BLaER1 treated with 17β-estradiol and CSF1 and Interleukin-3, amounts not matched to agents 10 nM and 100 nM (cell line): ENCODE results near the gene UCP3.

Experiments
- H3K27ac ChIP-seq, 11 experiments: shearing (Covaris generic); formaldehyde crosslinking; 2 replicates each; pipeline ENCODE4 v1.8.1; 2022
- H3K27me3 ChIP-seq, 11 experiments: shearing (Covaris generic); formaldehyde crosslinking; 2 replicates each; pipeline ENCODE4 v1.8.1; 2022
- H3K36me3 ChIP-seq, 11 experiments: shearing (Covaris generic); formaldehyde crosslinking; 2 replicates each; pipeline ENCODE4 v1.8.1; 2022
- H3K4me1 ChIP-seq, 10 experiments: shearing (Covaris generic); formaldehyde crosslinking; 2 replicates each; pipeline ENCODE4 v1.8.1; 2022
- H3K4me2 ChIP-seq, 11 experiments: shearing (Covaris generic); formaldehyde crosslinking; 2 replicates each; pipeline ENCODE4 v1.8.1; 2022
- H3K4me3 ChIP-seq, 10 experiments: shearing (Covaris generic); formaldehyde crosslinking; 2 replicates each; pipeline ENCODE4 v1.8.1; 2022
- H3K9ac ChIP-seq, 11 experiments: shearing (Covaris generic); formaldehyde crosslinking; 2 replicates each; pipeline ENCODE4 v1.8.1; 2022
- H3K9me3 ChIP-seq, 11 experiments: shearing (Covaris generic); formaldehyde crosslinking; replicated peaks in 1 of 11; 2 replicates each; pipeline ENCODE4 v1.8.1; 2022
- H4K20me1 ChIP-seq, 11 experiments: shearing (Covaris generic); formaldehyde crosslinking; 2 replicates each; pipeline ENCODE4 v1.8.1; 2022
- Cebpa-rat ChIP-seq, 11 experiments: shearing (Covaris generic); IDR thresholded peaks; 2 replicates each; pipeline ENCODE4 v1.8.1; 2022

The UCP3 gene, protein sequence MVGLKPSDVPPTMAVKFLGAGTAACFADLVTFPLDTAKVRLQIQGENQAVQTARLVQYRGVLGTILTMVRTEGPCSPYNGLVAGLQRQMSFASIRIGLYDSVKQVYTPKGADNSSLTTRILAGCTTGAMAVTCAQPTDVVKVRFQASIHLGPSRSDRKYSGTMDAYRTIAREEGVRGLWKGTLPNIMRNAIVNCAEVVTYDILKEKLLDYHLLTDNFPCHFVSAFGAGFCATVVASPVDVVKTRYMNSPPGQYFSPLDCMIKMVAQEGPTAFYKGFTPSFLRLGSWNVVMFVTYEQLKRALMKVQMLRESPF

DNA sequence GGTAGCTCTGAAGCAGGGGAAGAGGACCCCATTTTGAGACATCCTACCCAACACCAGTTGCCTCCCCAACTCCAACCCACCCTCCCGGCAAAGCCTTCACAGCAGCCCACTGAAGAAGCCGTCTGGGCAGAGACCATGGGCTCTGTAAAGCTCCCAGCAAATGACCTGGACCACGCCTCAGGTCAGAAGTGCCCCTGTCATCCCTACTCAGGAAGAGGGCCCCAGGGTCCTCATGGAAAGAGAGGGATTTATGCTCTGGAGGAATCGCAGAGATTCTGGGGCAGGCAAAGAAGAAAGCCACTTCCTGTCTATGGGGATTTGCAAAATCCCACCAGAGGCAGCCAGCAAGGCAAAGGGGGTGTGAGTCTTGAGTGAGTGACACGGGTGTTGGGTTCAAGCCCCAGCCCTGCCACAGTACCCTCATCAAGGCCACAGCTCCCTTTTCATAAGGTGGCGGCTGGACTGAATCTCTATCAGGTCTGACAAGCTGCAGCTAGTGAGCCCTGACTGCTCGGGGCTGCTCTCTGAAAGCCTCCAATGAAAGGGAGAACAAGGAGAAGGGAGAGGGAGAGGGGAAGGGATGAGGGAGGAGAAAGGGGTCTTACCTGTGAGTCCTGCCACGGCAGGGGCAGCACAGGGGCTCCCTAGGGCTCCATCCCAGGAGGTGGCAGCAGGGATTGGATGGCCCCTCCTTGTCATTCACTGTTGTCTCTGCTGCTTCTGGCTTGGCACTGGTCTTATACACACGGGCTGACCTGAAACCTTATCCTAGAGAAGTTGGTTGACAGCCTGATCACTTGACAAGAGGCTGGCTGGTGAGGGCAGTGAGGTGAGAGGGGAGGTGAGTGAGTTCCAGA lies at the start of gene UCP3:
Gene UCP3 (minus strand): TSS at position 713 of the 857 bp plus-strand sequence. CDS start 2,043 bp downstream, outside the sequence.
- peak within 1 kb of the TSS; percentile 57 to 79 (median 66) for H3K4me2 ChIP-seq
- TF ChIP-seq Cebpa-rat (IDR thresholded peaks at IDR 0.05) = no peak
- no peaks in the 10 kb centered on the region for H3K9me3 ChIP-seq
- peak within 1 kb of the TSS in 4 of 11 experiments; percentile 3 to 48 (median 10); a peak in 6 of 22 replicates for H3K9ac ChIP-seq
- no peak within 1 kb of the TSS for H3K4me3 ChIP-seq
- no peaks in the 10 kb centered on the region for H4K20me1 ChIP-seq
- peaks cover 5 to 29% (median 20%) of the 10 kb centered on the region in 11 experiments; a peak in 19 of 22 replicates for H3K36me3 ChIP-seq
- peak within 1 kb of the TSS in 9 of 11 experiments; percentile 6 to 67 (median 23); a peak in 9 of 22 replicates for H3K27ac ChIP-seq
- H3K27me3 ChIP-seq = no peaks in the 10 kb centered on the region
- peaks cover 51 to 60% (median 55%) of the 10 kb centered on the region in 10 experiments for H3K4me1 ChIP-seq

DNA sequence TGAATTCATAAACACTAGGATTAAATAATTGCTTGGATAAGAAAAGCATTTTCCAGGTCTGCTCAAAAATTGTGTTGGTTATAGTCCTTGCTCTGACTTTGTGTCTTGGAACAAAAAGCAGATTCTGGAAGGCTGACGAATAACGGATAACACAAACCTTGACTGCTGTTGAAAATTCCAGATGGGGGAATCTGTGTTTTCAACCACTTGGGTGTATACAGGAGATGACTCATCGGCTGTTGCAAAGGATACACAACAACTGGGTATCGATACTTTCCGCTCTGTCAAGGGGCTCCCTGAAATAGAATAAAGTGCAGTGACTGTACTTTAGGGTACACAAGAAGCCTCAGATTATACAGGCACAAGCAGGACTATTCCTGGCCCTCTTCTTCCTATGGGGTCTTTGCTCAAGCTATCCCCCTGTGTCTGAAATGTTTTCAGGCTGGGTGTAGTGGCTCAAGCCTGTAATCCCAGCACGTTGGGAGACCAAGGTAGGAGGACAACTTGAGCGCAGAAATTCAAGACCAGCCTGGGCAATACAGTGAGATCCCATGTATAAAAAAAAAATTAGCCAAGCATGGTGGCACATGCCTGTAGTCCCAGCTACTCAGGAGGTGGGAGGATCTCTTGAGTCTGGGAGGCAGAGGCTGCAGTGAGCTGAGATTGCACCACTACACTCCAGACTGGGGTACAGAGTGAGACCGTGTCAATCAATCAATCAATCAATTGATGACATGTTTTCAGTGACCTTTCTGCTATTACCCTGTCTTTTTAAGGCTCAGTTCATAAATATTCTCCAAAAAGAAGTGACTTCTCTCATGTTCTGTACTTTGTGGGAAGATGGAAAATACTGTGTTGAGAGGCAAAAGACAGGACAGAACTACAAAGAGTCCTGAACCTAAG lies 48.6 kb upstream of the UCP3 start:
- Histone ChIP-seq H3K27ac (no peak overlapping the region), H3K4me1 (peaks cover 0 to 13% (median 0%) of the 10 kb centered on the region in 10 experiments; a peak in 7 of 20 replicates), H3K4me2 (peak overlapping the region in 2 of 11 experiments; percentile 12 to 43; a peak in 2 of 22 replicates), H4K20me1 (no peaks in the 10 kb centered on the region), H3K4me3 (no peak overlapping the region), H3K9me3 (peaks cover 0 to 20% (median 9%) of the 10 kb centered on the region in 11 experiments; a peak in 14 of 22 replicates), H3K27me3 (no peaks in the 10 kb centered on the region), H3K9ac (no peak overlapping the region), H3K36me3 (peaks cover 33 to 84% (median 75%) of the 10 kb centered on the region in 11 experiments)
- TF ChIP-seq Cebpa-rat (IDR thresholded peaks at IDR 0.05) = no peak

GRCh38 chr11:74055938-74056337 lies 47.1 kb upstream of the UCP3 start:
- no peaks in the 10 kb centered on the region for H4K20me1 ChIP-seq
- H3K4me1 ChIP-seq = peaks cover 0 to 13% (median 0%) of the 10 kb centered on the region in 10 experiments; a peak in 7 of 20 replicates
- no peak overlapping the region for H3K4me3 ChIP-seq
- peaks cover 0 to 15% (median 6%) of the 10 kb centered on the region in 11 experiments; a peak in 11 of 22 replicates for H3K9me3 ChIP-seq
- peaks cover 37 to 99% (median 89%) of the 10 kb centered on the region in 11 experiments for H3K36me3 ChIP-seq
- H3K27me3 ChIP-seq = no peaks in the 10 kb centered on the region
- no peak overlapping the region for H3K27ac ChIP-seq
- H3K4me2 ChIP-seq = no peak overlapping the region
- H3K9ac ChIP-seq = no peak overlapping the region
- no peak for TF ChIP-seq Cebpa-rat (IDR thresholded peaks at IDR 0.05)

DNA sequence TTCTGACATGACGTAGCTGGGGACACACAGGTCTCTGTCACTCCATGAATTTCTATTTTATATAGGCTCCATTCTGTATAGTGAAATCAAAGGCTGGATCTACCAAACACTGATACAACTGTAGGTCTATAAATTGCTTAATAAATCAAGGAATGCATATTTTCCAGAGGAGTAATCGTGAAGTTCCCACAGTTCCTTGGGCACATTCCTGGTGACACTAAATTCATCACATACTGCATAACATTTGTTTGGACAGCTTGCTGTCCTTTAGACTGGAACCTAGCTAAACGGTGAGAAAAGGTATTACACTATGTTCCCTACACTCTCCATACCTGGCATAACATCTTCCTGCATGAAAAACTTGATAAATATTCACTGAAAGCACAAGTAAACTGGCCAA lies 41.6 kb upstream of the UCP3 start:
- H3K9me3 ChIP-seq = no peaks in the 10 kb centered on the region
- no peak overlapping the region for H3K27ac ChIP-seq
- no peak for TF ChIP-seq Cebpa-rat (IDR thresholded peaks at IDR 0.05)
- H4K20me1 ChIP-seq = no peaks in the 10 kb centered on the region
- H3K36me3 ChIP-seq = peaks cover 71 to 100% (median 96%) of the 10 kb centered on the region in 11 experiments
- H3K27me3 ChIP-seq = no peaks in the 10 kb centered on the region
- H3K4me1 ChIP-seq = peaks cover 0 to 7% (median 0%) of the 10 kb centered on the region in 10 experiments; a peak in 2 of 20 replicates
- no peak overlapping the region for H3K9ac ChIP-seq
- no peak overlapping the region for H3K4me3 ChIP-seq
- no peak overlapping the region for H3K4me2 ChIP-seq

DNA sequence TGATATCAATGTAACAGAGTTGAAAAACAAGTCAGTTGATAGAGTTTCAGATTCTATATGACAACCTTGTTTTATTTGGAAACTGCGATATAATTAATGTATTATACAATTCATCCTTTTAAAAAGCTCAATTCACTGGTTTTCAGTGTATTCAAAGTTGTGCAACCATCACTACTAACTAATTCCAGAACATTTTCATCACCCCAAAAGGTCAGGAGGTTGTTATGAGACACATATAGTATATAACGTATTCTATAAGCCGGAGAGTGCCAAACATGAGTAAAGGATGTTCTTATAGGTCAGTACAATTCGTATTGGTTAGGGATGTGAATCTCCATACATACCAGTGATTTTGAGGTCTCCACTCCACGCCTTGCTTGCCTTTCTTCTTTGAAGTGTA lies 40.1 kb upstream of the UCP3 start:
- no peak overlapping the region for H3K27ac ChIP-seq
- no peak overlapping the region for H3K4me2 ChIP-seq
- no peaks in the 10 kb centered on the region for H4K20me1 ChIP-seq
- no peaks in the 10 kb centered on the region for H3K27me3 ChIP-seq
- peaks cover 73 to 100% (median 97%) of the 10 kb centered on the region in 11 experiments for H3K36me3 ChIP-seq
- TF ChIP-seq Cebpa-rat (IDR thresholded peaks at IDR 0.05) = no peak
- H3K9ac ChIP-seq = no peak overlapping the region
- no peaks in the 10 kb centered on the region for H3K4me1 ChIP-seq
- no peaks in the 10 kb centered on the region for H3K9me3 ChIP-seq
- H3K4me3 ChIP-seq = no peak overlapping the region

DNA sequence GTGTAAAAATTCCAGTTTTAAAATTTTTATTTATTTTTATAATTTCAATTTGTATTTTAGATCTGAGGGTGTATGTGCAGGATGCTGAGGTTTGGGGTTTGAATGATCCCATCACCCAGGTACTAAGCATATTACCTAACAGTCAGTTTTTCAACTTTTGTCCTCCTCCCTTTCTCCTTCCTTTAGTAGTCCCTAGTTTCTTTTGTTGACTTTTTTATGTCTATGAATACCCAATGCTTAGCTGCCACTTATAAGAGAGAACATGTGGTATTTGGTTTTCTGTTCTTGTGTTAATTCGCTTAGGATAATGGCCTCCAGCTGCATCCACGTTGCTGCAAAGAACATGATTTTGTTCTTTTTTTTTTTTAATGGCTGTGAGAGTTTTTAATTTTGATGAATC lies 35.7 kb upstream of the UCP3 start:
- Histone ChIP-seq H3K4me1 (no peaks in the 10 kb centered on the region), H3K36me3 (peaks cover 66 to 99% (median 95%) of the 10 kb centered on the region in 11 experiments), H3K27me3 (no peaks in the 10 kb centered on the region), H3K4me2 (no peak overlapping the region), H3K9ac (no peak overlapping the region), H3K27ac (no peak overlapping the region), H4K20me1 (no peaks in the 10 kb centered on the region), H3K4me3 (no peak overlapping the region), H3K9me3 (no peaks in the 10 kb centered on the region)
- no peak for TF ChIP-seq Cebpa-rat (IDR thresholded peaks at IDR 0.05)

DNA sequence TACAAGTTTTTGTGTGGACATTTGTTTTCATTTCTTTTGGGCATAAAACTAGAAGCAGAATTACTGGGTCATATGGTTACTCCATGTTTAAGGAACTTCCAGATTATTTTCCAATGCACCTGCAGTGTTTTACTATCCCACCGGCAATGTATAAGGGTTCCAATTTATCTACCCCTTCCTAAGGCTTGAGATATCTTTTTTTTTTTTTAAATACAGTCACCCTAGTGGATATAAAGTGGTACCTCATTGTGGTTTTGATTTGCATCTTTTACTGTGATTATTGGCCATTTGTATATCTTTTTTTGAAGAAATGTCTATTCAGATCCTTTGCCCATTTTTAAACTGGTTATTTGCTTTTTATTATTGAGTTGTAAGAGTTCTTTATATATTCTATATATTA lies 34.6 kb upstream of the UCP3 start:
- Histone ChIP-seq H3K4me1 (no peaks in the 10 kb centered on the region), H4K20me1 (no peaks in the 10 kb centered on the region), H3K4me2 (no peak overlapping the region), H3K9me3 (no peaks in the 10 kb centered on the region), H3K36me3 (peaks cover 66 to 99% (median 95%) of the 10 kb centered on the region in 11 experiments), H3K27ac (no peak overlapping the region), H3K9ac (no peak overlapping the region), H3K4me3 (no peak overlapping the region), H3K27me3 (no peaks in the 10 kb centered on the region)
- TF ChIP-seq Cebpa-rat (IDR thresholded peaks at IDR 0.05) = no peak

GRCh38 chr11:74037309-74037708 lies 28.4 kb upstream of the UCP3 start:
- H3K4me3 ChIP-seq = no peak overlapping the region
- no peaks in the 10 kb centered on the region for H3K4me1 ChIP-seq
- H3K9ac ChIP-seq = no peak overlapping the region
- H4K20me1 ChIP-seq = no peaks in the 10 kb centered on the region; a peak in 1 of 22 replicates
- no peaks in the 10 kb centered on the region for H3K27me3 ChIP-seq
- no peak overlapping the region for H3K4me2 ChIP-seq
- no peak for TF ChIP-seq Cebpa-rat (IDR thresholded peaks at IDR 0.05)
- H3K9me3 ChIP-seq = no peaks in the 10 kb centered on the region
- no peak overlapping the region for H3K27ac ChIP-seq
- H3K36me3 ChIP-seq = peaks cover 96 to 99% (median 98%) of the 10 kb centered on the region in 11 experiments
